ENCODE results near the gene PYCR2. TPM values are rescaled to one million over a fixed set of nuclear protein-coding genes. Genes with fewer than 3 reads are reported as not detected.

The PYCR2 gene
- total RNA-seq, 4 donors from 2014 or later, result 23.0 to 35.1 (median 28.0) TPM

- no peak overlapping the region for H3K4me3 ChIP-seq
- intact Hi-C loops (cut with DNase I), result no loop called here
- no peak for DNase-seq
- no peaks in the 10 kb centered on the region for H3K9me3 ChIP-seq
- peak overlapping the region in 1 of 4 donors; percentile 27 for H3K27ac ChIP-seq
- 34 to 51% methylated on average over 5 of the region's 5 CpGs for WGBS, 2 donors
- H3K27me3 ChIP-seq, result no peaks in the 10 kb centered on the region
- no peak for TF ChIP-seq CTCF (IDR thresholded peaks at IDR 0.05)
- no peak for TF ChIP-seq POLR2A (IDR thresholded peaks at IDR 0.05)
- H3K4me1 ChIP-seq, result peaks cover 4 to 19% (median 12%) of the 10 kb centered on the region in 3 donors
- no peaks in the 10 kb centered on the region for H3K36me3 ChIP-seq
These were observed 27.6 kb downstream of the PYCR2 start for GRCh38 chr1:225896494-225896893.

GRCh38 chr1:225892307-225892706 lies 31.7 kb downstream of the PYCR2 start:
- no peak overlapping the region for H3K27ac ChIP-seq
- no peak overlapping the region for H3K4me3 ChIP-seq
- H3K4me1 ChIP-seq, result peaks cover 4 to 14% (median 7%) of the 10 kb centered on the region in 3 donors
- no peaks in the 10 kb centered on the region for H3K36me3 ChIP-seq
- WGBS, 2 donors, result 65 to 86% methylated on average over 6 of the region's 6 CpGs
- H3K9me3 ChIP-seq, result no peaks in the 10 kb centered on the region
- intact Hi-C loops (cut with DNase I), result no loop called here
- DNase-seq, result no peak
- no peak for TF ChIP-seq POLR2A (IDR thresholded peaks at IDR 0.05)
- TF ChIP-seq CTCF (IDR thresholded peaks at IDR 0.05), result no peak
- H3K27me3 ChIP-seq, result peaks cover 0 to 11% (median 0%) of the 10 kb centered on the region in 4 donors

GRCh38 chr1:225891229-225891972 lies 32.6 kb downstream of the PYCR2 start:
- H3K27me3 ChIP-seq, result peaks cover 0 to 11% (median 0%) of the 10 kb centered on the region in 4 donors
- no peak for DNase-seq
- H3K27ac ChIP-seq, result no peak overlapping the region
- no peak for TF ChIP-seq POLR2A (IDR thresholded peaks at IDR 0.05)
- TF ChIP-seq CTCF (IDR thresholded peaks at IDR 0.05), result no peak
- WGBS, 2 donors, result 75 to 89% methylated on average over 8 to 14 of the region's 14 CpGs
- H3K36me3 ChIP-seq, result no peaks in the 10 kb centered on the region
- no peaks in the 10 kb centered on the region for H3K9me3 ChIP-seq
- intact Hi-C loops (cut with DNase I), result no loop called here
- peaks cover 0 to 6% (median 0%) of the 10 kb centered on the region in 3 donors for H3K4me1 ChIP-seq
- no peak overlapping the region for H3K4me3 ChIP-seq

GRCh38 chr1:225890346-225891228 lies 33.5 kb downstream of the PYCR2 start:
- H3K27me3 ChIP-seq, result peaks cover 0 to 11% (median 0%) of the 10 kb centered on the region in 4 donors
- TF ChIP-seq POLR2A (IDR thresholded peaks at IDR 0.05) (no peak), CTCF (IDR thresholded peaks at IDR 0.05) (no peak)
- no peaks in the 10 kb centered on the region for H3K36me3 ChIP-seq
- no peak overlapping the region for H3K4me3 ChIP-seq
- DNase-seq, result no peak
- peak overlapping the region in 1 of 4 donors; percentile 21 for H3K27ac ChIP-seq
- no peaks in the 10 kb centered on the region for H3K9me3 ChIP-seq
- intact Hi-C loops (cut with DNase I), result no loop called here
- peaks cover 0 to 6% (median 0%) of the 10 kb centered on the region in 3 donors for H3K4me1 ChIP-seq
- 55 to 67% methylated on average over 4 of the region's 6 CpGs for WGBS, 2 donors

GRCh38 chr1:225889743-225890142 lies 34.3 kb downstream of the PYCR2 start:
- no peaks in the 10 kb centered on the region for H3K36me3 ChIP-seq
- peaks cover 0 to 6% (median 0%) of the 10 kb centered on the region in 3 donors for H3K4me1 ChIP-seq
- intact Hi-C loops (cut with DNase I), result no loop called here
- H3K4me3 ChIP-seq, result no peak overlapping the region
- no peak overlapping the region for H3K27ac ChIP-seq
- 86% methylated on average over 5 of the region's 5 CpGs for WGBS, 2 donors
- H3K27me3 ChIP-seq, result peaks cover 0 to 11% (median 0%) of the 10 kb centered on the region in 4 donors
- TF ChIP-seq CTCF (IDR thresholded peaks at IDR 0.05), result no peak
- TF ChIP-seq POLR2A (IDR thresholded peaks at IDR 0.05), result no peak
- no peaks in the 10 kb centered on the region for H3K9me3 ChIP-seq
- no peak for DNase-seq
